Hypothalamus (tissue), 51 donors: ENCODE data around the gene UTP11.

Experiments used
- DNase-seq, 51 donors: peaks; one replicate each; lab custom pipeline; 2025; lab: John Stamatoyannopoulos, UW

The UTP11 gene

DNA sequence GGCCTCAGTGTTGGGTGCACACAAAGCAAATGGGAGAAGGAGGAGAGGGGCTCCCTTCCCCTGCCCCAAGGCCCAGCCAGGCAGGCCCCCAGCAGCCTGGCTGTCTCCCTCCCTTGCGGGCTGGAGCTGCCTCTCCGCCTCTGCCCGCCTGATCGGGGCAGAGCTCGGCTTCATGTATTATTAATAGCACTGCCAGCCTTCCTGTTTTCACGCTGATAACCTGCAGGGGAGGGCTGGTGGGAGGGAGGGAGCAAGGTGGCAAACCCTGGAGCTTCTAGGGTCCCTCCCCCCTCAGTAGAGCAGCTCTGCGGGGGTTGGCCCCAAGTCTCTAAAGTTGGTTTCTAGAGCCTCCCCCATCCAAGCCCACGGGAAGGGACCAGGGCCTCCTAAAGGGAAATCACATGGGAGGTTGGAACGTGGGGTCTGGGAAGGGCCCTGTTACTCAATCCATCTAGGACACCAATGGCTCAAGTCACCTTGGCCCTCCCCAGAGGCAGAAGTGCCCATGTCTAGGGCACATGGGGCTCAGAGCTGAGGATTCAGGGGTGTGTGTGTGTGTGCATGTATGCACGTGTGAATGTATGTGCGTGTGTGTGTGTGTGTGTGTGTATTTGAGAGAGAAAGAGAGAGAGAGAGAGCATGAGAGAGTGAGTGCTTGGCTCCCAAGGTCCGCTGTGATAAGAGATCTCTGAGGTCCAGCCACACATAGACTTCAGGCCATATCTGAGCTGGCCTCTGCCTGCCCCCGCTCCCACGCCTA is 55.9 kb downstream of the UTP11 start:
- peak in 1 of 51 donors; percentile 26 for DNase-seq

DNA sequence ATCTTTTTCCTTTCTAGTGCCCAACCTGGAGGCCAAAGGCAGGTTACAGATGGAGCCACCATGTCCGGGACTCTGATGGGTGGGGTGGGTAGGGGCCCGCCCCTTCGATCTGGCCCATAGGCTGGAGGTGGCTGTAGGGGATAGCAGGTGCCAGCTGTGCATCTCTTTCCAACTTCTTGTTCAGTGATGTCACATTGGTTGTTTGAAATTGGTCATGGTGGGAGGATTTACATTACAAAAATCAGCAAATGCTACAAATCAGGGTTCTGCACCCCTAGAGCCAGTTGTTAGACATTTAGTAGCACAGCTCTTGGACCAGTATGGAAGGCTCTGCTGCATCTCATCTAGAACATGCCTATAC is 56.4 kb downstream of the UTP11 start:
- no peak for DNase-seq

DNA sequence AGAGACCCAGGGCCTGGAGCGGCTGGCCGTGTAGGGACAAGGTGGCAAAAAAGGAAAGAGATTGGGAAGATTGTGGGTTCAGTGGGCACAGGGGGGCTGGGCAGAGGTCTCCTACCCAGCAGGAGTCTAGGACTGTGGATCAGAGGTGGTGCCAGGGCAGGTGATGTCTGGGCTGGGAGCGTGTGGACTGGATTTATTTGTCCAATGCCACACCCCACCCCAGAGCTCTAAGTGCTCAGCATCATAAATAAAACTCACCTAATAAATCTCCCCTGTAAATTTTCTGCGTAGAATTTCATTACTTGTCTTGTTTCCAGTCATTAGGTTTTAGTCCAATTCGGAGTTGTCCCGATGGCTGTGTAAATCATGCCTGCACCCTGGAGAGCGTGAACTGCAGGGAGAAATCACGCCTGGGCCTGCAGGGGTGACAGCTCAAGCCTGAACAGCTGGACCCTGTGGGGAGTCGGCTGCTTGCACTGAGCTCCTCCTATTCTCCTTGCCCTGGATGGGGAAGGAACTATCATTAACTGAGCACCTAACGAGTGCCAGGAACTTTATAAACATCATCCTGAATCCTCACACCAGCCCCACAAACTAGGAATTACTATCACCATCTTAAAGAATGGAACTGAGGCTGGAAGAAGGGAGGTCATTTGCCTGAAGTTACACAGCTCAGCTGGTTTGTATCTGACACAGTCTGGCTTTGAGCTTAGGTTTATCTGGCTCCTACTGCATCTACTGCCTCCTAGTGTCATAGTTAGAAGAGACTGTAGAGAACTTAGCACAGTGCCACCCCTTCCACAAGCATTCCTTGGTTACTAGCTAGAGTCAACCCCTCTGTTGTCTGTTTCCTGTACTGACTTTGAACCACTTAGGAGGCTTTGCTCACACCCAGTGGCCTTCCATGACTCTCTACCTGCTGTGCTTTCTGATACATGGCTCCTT is 59.0 kb downstream of the UTP11 start:
- no peak for DNase-seq

DNA sequence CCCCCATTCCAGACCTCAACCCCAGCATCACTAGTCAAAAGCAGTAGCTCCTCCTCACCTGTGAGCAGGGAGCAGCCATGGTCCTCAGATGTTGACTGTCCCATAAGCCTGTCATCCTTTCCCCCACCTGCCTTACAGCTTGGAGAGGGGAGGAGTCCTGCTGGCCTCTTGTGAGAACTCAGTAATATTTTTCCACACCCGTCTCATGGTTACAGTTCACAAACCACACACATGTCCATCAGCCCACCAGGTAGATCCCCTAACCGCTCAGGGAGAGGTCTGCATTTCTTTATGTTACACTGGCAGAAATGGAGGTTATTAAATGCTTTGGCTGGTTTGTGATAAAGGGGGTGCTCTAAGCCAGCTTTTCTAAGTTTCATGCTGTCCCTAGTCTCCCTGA is 60.3 kb downstream of the UTP11 start:
- DNase-seq = no peak

DNA sequence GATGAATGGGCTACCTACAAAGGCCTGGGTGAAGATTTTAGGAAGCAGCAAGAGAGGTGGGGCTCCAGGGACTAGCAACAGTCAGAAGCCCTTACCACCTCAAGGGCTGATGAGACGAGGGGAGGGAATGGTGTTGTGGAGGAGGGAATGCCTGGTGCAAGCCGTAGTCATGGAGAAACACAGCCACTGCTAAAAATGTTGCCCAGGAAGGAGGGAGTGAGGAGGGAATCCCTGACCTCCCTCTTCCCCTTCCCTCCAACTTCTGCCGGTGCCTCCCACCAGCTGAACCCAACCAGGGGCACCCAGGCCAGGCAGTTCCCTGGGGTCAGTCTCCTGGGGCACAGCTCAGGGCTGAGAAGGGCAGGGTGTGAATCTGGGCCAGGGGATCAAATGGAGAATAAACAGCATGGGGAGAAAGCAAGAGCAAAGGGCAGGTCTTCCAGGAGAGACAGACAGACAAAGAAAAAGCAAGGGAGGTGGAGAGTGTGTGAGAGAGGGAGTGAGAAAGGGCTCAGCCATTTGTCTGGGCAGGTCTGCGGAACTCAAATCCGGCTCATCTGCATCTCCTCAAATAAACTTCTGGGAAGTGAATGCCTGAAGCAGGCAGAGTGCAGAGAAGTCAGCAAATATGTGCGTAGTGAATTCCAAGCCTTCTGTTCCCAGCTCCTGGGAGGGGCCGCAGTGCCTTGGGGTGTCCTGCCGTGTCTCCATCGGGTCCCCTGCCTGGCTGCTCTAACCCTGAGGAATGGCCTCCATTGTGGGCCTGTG is 61.2 kb downstream of the UTP11 start:
- peak in 1 of 51 donors; percentile 25 for DNase-seq

DNA sequence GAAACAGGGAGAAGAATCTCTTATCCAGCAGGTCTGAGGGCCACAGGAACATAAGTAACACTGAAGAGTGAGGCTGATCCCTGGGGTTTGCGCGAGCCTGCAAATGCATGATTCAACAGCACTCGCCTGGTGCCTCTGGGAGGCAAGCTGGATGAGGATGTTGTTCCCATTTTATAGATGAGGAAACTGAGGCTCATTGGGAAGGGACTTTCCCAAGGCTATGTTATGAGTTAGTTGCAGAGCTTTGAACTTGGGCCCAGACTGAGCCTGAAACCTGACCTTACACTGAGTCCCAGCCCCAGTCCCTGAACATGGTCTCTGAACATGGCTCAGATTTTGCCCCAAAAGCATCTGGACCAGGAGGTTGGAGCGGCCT is 61.8 kb downstream of the UTP11 start:
- DNase-seq = no peak
